Measurements from ENCODE around the gene SORCS2. TPM values are rescaled to one million over a fixed set of nuclear protein-coding genes. Genes with fewer than 3 reads are reported as not detected.

The SORCS2 gene
- total and polyA plus RNA-seq, 12 donors = 0.67 to 15.5 (median 1.3) TPM

- intact Hi-C loops (cut with DNase I) = no loop called here
- Histone ChIP-seq H3K4me3 (no peak overlapping the region), H3K4me1 (replicated peaks in 1 of 2) (no peaks in the 10 kb centered on the region), H3K36me3 (replicated peaks in 1 of 2) (no peaks in the 10 kb centered on the region), H3K27me3 (no peaks in the 10 kb centered on the region), H3K9me3 (replicated peaks in 1 of 3) (no peaks in the 10 kb centered on the region), H3K27ac (peak overlapping the region in 1 of 5 donors; percentile 37)
- WGBS, 4 donors = 55 to 72% (median 71%) methylated on average over 15 to 18 of the region's 18 CpGs
- no peak for DNase-seq
- no peak for TF ChIP-seq CTCF (IDR thresholded peaks at IDR 0.05)
- no peak for TF ChIP-seq POLR2A (IDR thresholded peaks at IDR 0.05)
Measured at GRCh38 chr4:7546152-7546808, 353.9 kb downstream of the SORCS2 start.

GRCh38 chr4:7546809-7547367 is 354.6 kb downstream of the SORCS2 start:
- TF ChIP-seq CTCF (IDR thresholded peaks at IDR 0.05) = no peak
- no peak for TF ChIP-seq POLR2A (IDR thresholded peaks at IDR 0.05)
- H3K27me3 ChIP-seq = no peaks in the 10 kb centered on the region
- DNase-seq = no peak
- H3K36me3 ChIP-seq (replicated peaks in 1 of 2) = no peaks in the 10 kb centered on the region
- intact Hi-C loops (cut with DNase I) = no loop called here
- H3K9me3 ChIP-seq (replicated peaks in 1 of 3) = no peaks in the 10 kb centered on the region
- peak overlapping the region in 1 of 5 donors; percentile 16 for H3K27ac ChIP-seq
- WGBS, 4 donors = 50 to 75% (median 67%) methylated on average over 4 of the region's 4 CpGs
- H3K4me1 ChIP-seq (replicated peaks in 1 of 2) = no peaks in the 10 kb centered on the region
- H3K4me3 ChIP-seq = no peak overlapping the region

GRCh38 chr4:7547368-7548040 is 355.2 kb downstream of the SORCS2 start:
- no peaks in the 10 kb centered on the region for H3K9me3 ChIP-seq (replicated peaks in 1 of 3)
- H3K27ac ChIP-seq = peak overlapping the region in 1 of 5 donors; percentile 16
- H3K4me1 ChIP-seq (replicated peaks in 1 of 2) = no peaks in the 10 kb centered on the region
- no peak for DNase-seq
- TF ChIP-seq CTCF (IDR thresholded peaks at IDR 0.05) = no peak
- TF ChIP-seq POLR2A (IDR thresholded peaks at IDR 0.05) = no peak
- intact Hi-C loops (cut with DNase I) = no loop called here
- no peaks in the 10 kb centered on the region for H3K27me3 ChIP-seq
- 68 to 72% (median 71%) methylated on average over 10 of the region's 10 CpGs for WGBS, 4 donors
- H3K4me3 ChIP-seq = no peak overlapping the region
- H3K36me3 ChIP-seq (replicated peaks in 1 of 2) = no peaks in the 10 kb centered on the region

GRCh38 chr4:7549866-7550265 is 357.5 kb downstream of the SORCS2 start:
- Histone ChIP-seq H3K27ac (no peak overlapping the region), H3K4me1 (replicated peaks in 1 of 2) (no peaks in the 10 kb centered on the region), H3K9me3 (replicated peaks in 1 of 3) (peaks cover 0 to 9% (median 0%) of the 10 kb centered on the region in 3 donors), H3K27me3 (no peaks in the 10 kb centered on the region), H3K4me3 (no peak overlapping the region), H3K36me3 (replicated peaks in 1 of 2) (no peaks in the 10 kb centered on the region)
- WGBS, 4 donors = 76 to 84% (median 81%) methylated on average over 7 of the region's 7 CpGs
- no peak for TF ChIP-seq CTCF (IDR thresholded peaks at IDR 0.05)
- no peak for TF ChIP-seq POLR2A (IDR thresholded peaks at IDR 0.05)
- no peak for DNase-seq
- intact Hi-C loops (cut with DNase I) = no loop called here
